ENCODE results near the gene GSTA2.
"Not testable (repeated sequence)": the region's sequence is repeated elsewhere in the genome, so short reads cannot be mapped to it uniquely, and the experiment has no call there.

Gene GSTA2

DNA sequence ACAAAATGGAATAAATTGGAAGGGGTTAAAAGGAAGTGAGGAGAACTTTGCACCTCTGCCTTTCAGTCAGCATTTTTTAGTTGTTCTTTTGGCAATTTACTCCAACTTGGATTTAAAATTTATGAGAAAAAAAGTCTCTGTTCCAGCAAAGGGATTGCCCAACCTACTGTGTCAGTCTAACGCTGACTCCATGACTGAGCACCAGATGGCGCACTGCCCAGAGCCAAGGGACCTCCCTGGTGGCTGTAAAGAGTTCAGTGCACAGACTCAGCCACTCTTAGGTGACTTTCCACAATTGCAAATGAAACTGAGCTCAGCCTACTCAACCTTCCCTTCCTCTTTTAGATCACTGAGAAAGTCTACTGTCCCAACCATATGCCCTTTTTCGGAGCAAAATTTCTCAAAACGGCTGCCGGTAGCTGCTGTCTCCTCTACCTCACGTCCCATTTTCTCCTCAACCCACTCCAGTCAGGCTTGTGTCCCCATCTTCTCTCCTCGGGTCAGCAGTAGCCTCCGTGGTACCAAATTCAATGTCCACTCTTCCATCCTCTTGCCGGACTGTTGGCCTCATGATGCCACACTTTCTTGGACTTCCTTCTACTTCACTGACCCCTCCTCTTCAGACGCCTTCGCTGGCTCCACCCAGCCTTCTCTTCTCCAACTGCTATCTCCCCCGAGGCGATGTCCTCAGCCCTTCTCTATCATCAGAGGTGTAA is 38.7 kb downstream of the GSTA2 start:
- peak; percentile 44 for DNase-seq

DNA sequence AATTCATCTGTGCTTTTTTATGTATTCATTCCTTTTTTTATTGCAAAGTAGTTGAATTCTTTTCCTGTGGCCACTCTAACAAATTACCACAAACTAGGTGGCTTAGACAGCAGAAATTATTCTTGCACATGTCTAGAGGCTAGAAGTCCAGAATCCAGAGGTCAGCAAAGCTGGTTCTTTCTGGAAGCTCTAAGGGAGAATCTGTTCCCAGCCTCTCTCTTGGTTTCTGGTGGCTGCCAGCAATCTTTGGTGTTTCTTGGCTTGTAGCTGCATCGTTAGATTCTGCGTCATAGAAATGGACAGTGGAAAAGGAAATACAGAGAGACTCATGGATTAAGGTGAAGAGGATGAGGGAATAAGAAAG is 39.3 kb downstream of the GSTA2 start:
- DNase-seq: no peak

DNA sequence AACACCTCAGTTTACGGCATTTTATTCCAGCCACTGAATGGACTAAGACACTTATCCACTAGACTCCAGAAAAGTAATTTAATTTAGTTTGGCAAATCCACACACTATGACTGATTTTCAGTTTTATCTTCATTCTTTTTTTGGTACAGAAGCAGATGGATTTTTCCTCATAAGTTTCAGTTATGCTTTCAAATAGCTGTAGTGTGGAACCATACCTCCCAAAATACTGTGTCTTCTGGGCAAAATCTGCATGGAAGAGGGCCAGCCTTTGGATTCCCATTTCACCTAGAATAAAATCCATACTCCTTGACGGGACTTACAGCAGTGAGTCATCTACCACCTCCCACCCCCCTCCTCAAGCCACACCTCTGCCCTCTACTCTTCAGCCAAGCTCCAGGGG is 43.0 kb downstream of the GSTA2 start:
- no peak for DNase-seq

DNA sequence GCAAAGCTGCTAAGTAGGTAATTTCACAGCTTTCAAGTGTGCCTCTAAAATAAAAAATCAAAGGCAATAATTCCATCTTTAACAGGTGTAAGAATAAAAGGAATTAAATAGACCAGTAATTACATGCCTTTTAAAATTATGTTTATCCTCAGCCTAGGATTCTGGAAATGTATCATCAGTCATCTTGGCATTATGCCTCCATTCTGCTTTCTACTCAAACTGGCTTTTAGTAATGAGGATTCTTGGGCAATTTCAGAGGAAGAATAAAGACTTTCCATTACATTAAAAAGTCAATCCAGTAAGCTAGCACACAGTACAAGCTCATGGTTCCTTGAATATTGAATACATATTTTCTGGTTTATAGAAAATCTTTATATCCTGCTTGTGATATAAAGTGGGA is 44.7 kb downstream of the GSTA2 start:
- DNase-seq: no peak

DNA sequence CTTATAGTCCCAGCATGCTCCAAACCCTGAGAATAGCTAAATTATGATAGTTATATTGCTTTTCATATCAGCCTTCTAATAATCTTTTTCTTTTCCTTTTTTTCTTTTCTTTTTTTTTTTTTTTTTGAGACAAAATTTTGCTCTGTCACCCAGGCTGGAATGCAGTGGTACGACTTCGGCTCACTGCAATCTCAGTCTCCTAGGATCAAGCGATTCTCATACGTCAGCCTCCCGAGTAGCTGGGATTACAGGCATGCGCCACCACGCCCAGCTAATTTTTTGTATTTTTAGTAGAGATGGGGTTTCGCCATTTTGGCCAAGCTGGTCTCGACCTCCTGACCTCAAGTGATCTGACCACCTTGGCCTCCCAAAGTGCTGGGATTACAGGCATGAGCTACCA is 48.5 kb downstream of the GSTA2 start:
- DNase-seq: not testable (repeated sequence)

DNA sequence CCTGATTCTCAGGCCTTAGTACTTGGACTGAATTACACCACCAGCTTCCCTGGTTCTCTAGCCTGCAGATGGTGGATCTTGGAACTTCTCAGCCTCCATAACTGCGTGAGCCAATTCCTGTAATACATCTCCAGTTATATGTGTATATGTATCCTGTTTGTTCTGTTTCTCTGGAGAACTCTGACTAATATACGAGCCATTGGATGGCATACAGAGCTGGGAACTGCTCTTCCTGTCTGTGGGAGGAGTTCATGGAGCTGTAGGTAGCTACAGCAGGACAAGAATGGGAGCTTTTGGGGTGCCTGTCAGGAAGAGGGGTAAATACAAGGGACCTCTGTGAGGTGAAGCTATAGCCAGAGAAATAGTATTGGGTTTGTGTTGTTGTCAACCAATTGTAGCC is 51.1 kb downstream of the GSTA2 start:
- no peak for DNase-seq

DNA sequence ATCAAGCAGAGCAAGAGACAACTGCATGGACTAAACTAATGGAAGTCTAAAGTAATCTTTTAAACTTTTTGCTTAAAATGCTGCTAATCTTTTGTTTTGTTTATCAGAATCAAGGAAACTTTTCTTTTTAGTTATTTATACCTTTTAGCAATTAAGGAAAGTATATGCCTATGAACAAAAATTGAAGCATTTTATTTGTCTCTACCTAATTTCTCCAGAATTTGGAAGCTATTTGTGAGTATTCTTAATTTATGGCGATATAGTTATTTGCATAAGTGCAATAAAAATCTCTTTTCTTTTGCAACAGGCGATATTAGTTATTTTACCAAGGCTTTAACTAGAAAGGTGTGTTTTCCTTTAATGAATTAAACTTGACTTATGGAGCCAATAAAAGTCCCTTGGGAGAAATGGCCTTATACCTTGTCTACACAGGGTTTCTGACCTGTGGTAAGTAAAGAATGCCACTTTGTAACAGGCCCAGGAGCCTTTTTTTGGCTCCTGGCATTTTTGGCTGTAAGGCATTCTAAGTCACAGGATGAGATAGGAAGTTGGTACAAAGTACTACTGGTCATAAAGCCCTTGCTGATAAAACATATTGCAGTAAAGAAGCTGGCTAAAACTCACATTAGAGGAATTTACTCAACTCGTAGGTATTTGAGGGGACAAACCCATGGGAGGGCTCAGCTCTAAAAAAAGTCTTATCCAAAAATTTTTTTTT is 55.2 kb downstream of the GSTA2 start:
- no peak for DNase-seq

DNA sequence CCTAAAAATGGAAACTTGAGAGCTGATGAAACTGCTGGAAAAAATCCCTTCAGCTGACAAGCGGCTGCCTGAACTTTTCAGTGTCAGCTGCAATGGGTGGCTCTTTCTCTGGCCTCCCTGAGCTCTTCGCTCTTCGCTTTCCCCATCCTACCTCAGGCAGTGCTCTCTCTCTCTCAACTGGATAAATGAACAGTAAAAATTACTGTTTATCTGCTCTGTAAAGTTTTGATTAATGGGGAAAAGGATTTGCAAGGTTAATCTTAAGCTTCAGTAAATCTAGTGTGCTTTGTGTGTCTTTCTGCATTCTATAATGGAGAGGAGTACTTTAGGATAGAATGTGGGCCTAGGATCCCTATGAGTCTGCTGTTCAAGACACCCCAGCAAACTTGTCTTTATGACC is 57.3 kb downstream of the GSTA2 start:
- DNase-seq: no peak

DNA sequence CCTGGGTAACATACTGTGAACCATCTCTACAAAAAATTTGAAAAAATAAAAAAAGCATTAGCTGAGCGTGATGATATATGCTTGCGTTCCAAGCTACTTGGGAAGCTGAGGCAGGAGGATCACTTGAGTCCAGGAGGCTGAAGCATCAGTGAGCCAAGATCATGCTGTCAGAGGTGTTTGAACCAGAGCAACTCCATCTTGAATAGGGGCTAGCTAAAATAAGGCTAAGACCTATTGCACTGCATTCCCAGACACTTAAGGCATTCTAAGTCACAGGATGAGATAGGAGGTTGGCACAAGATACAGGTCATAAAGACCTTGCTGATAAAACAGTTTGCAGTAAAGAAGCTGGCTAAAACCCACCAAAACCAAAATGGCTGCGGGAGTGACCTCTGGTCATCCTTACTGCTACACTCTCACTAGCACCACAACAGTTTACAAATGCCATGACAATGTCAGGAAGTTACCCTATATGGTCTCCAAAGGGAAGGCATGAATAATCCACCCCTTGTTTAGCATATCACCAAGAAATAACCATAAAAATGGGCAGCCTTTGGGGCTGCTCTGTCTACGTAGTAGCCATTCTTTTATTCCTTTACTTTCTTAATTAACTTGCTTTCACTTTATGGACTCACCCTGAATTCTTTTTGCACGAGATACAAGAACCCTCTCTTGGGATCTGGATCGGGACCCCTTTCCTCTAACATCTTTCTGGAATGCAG is 58.3 kb downstream of the GSTA2 start:
- DNase-seq: not testable (repeated sequence)

DNA sequence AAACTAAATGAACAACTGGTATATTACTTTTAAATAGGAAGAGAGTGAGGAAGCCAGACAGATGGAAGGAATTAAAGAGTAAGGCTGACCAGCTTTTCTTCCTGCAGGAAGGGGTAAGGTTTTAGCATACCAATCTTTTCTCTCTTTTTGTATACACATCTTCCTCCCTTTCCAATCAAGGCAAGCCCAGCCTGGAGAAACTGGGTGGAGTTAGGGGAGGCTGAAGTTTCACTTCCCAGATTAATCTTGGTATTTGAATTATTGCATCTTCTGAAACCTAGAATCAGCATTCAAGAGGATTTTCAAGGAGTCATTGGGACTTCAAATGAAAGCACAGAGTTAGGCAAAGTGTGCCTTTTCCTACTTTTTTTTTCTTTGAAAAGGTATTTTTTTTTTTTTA is 59.2 kb downstream of the GSTA2 start:
- DNase-seq: no peak
